SK-N-SH (cell line): ENCODE results near the gene SSB. TPM values are rescaled to one million over a fixed set of nuclear protein-coding genes. Genes with fewer than 3 reads are reported as not detected.
A peak's percentile ranks its signal among the peaks of the same experiment; 100 is the strongest.
"Not testable (repeated sequence)": the region's sequence is repeated elsewhere in the genome, so short reads cannot be mapped to it uniquely, and the experiment has no call there.

Experiments used
- CTCF ChIA-PET: fragments of 300-600, 350-600 bp; formaldehyde crosslinking; extraction: SDS; loops from one replicate; lab custom pipeline; 2021; lab: Yijun Ruan, JAX
- POLR2A ChIA-PET: fragments of 350-600 bp; sonication (Branson Sonifier 250); formaldehyde crosslinking; extraction: SDS; loops from one replicate; lab custom pipeline; 2020; ENCODE audit warnings: antibody characterized with exemption, inconsistent platforms; lab: Yijun Ruan, JAX
- DNase-seq: peaks from one replicate; pipeline ENCODE4 v3.0.0; 2012
- H2AFZ ChIP-seq: fragments of 200-600 bp; sonication (generic); 2 replicates; pipeline ENCODE4 v1.8.1; 2016; ENCODE audit warnings: antibody characterized with exemption, mild to moderate bottlenecking, low read depth
- H3F3A ChIP-seq: fragments of 200-600 bp; sonication (generic); replicated peaks from 2 replicates; pipeline ENCODE3; 2016; ENCODE audit warnings: antibody characterized with exemption, mild to moderate bottlenecking; ENCODE audit not compliant: insufficient read depth
- H3K27ac ChIP-seq, 2 experiments: fragments of 200-500 bp in 1 of 2; fragments of 200-600 bp in 1 of 2; sonication (Bioruptor generic) in 1 of 2; sonication (generic), shearing (Covaris generic) in 1 of 2; 2 replicates each; pipeline versions ENCODE4 v1.5.1 to v1.6.1; 2014 to 2016; ENCODE audit warnings: low read depth in 2 of 2, inconsistent platforms in 1 of 2, low read length in 1 of 2, mild to moderate bottlenecking in 1 of 2, mixed read lengths in 1 of 2
- H3K27me3 ChIP-seq: fragments of 200-600 bp; sonication (generic), shearing (Covaris generic); 2 replicates; pipeline ENCODE4 v1.6.1; 2016; ENCODE audit warnings: mixed run types; ENCODE audit not compliant: insufficient read depth
- H3K36me3 ChIP-seq, 2 experiments: fragments of 200-500 bp in 1 of 2; fragments of 200-600 bp in 1 of 2; sonication (Bioruptor generic) in 1 of 2; sonication (generic) in 1 of 2; replicated peaks in 1 of 2; 2 replicates each; pipeline versions ENCODE3 to v1.5.1; 2014 to 2016; ENCODE audit warnings: low read length in 1 of 2, mild to moderate bottlenecking in 1 of 2; ENCODE audit not compliant: insufficient read depth in 2 of 2, control insufficient read depth in 1 of 2
- H3K4me1 ChIP-seq, 2 experiments: fragments of 200-500 bp in 1 of 2; fragments of 200-600 bp in 1 of 2; sonication (Bioruptor generic) in 1 of 2; sonication (generic), shearing (Covaris generic) in 1 of 2; 2 replicates each; pipeline versions ENCODE4 v1.5.1 to v1.6.1; 2014 to 2016; ENCODE audit warnings: low read depth in 1 of 2, low read length in 1 of 2, mixed run types in 1 of 2; ENCODE audit not compliant: insufficient read depth in 2 of 2, control insufficient read depth in 1 of 2
- H3K4me2 ChIP-seq: fragments of 200-600 bp; sonication (generic), shearing (Covaris generic); 2 replicates; pipeline ENCODE4 v1.6.1; 2017; ENCODE audit warnings: mixed run types
- H3K4me3 ChIP-seq, 2 experiments: fragments of 200-500 bp in 1 of 2; fragments of 200-600 bp in 1 of 2; sonication (Bioruptor generic) in 1 of 2; sonication (generic), shearing (Covaris generic) in 1 of 2; 2 replicates each; pipeline versions ENCODE4 v1.5.1 to v1.8.1; 2014 to 2016; ENCODE audit warnings: low read depth in 2 of 2, inconsistent platforms in 1 of 2, low read length in 1 of 2, mild to moderate bottlenecking in 1 of 2, mixed read lengths in 1 of 2, moderate library complexity in 1 of 2
- H3K79me2 ChIP-seq: fragments of 200-600 bp; sonication (generic); 2 replicates; pipeline ENCODE4 v1.8.1; 2017; ENCODE audit warnings: mild to moderate bottlenecking; ENCODE audit not compliant: insufficient read depth
- H3K9ac ChIP-seq: fragments of 200-600 bp; sonication (generic); 2 replicates; pipeline ENCODE4 v1.6.1; 2017; ENCODE audit warnings: mixed run types
- H3K9me2 ChIP-seq: fragments of 200-600 bp; sonication (generic); 2 replicates; pipeline ENCODE4 v1.6.1; 2017; ENCODE audit warnings: mixed run types
- H3K9me3 ChIP-seq: fragments of 200-600 bp; sonication (generic); 2 replicates; pipeline ENCODE4 v1.6.1; 2017; ENCODE audit warnings: mixed run types, mild to moderate bottlenecking, moderate library complexity
- H4K20me1 ChIP-seq: fragments of 200-600 bp; sonication (generic); 2 replicates; pipeline ENCODE4 v1.6.1; 2017; ENCODE audit warnings: mild to moderate bottlenecking, mixed run types; ENCODE audit not compliant: insufficient read depth
- CHD2 ChIP-seq: fragments of 150-350 bp; IDR thresholded peaks from 2 replicates; pipeline ENCODE4 v1.6.1; 2018; ENCODE audit warnings: low read length; ENCODE audit not compliant: partially characterized antibody
- ELF1 ChIP-seq: IDR thresholded peaks from 2 replicates; pipeline ENCODE4 v1.4.0; 2012
- EZH2phosphoT487 ChIP-seq: fragments of 200-600 bp; sonication (generic); IDR thresholded peaks from 2 replicates; pipeline ENCODE4 v1.6.1; 2017; ENCODE audit warnings: low read depth, mixed run types, mild to moderate bottlenecking, antibody characterized with exemption, moderate library complexity, borderline replicate concordance
- FOXM1 ChIP-seq: IDR thresholded peaks from 2 replicates; pipeline ENCODE4 v1.4.0; 2012; ENCODE audit warnings: low read depth, mild to moderate bottlenecking
- MAX ChIP-seq: IDR thresholded peaks from 2 replicates; pipeline ENCODE4 v1.4.0; 2012; ENCODE audit warnings: low read depth
- MEF2A ChIP-seq: IDR thresholded peaks from 2 replicates; pipeline ENCODE4 v1.4.0; 2012; ENCODE audit warnings: low read depth, borderline replicate concordance
- MXI1 ChIP-seq: IDR thresholded peaks from 2 replicates; pipeline ENCODE4 v1.6.1; 2012; ENCODE audit warnings: mild to moderate bottlenecking, low read depth, low read length, improper control_type of control experiment
- NFIC ChIP-seq: IDR thresholded peaks from 2 replicates; pipeline ENCODE4 v1.4.0; 2012; ENCODE audit warnings: borderline replicate concordance
- NRF1 ChIP-seq: IDR thresholded peaks from 2 replicates; pipeline ENCODE4 v1.6.1; 2012; ENCODE audit warnings: low read depth, mild to moderate bottlenecking, low read length
- PBX3 ChIP-seq: IDR thresholded peaks from 2 replicates; pipeline ENCODE4; 2012
- RAD21 ChIP-seq: IDR thresholded peaks from 2 replicates; pipeline ENCODE4 v1.6.1; 2012; ENCODE audit warnings: mild to moderate bottlenecking, low read length
- RCOR1 ChIP-seq: fragments of 150-350 bp; IDR thresholded peaks from 2 replicates; pipeline ENCODE4 v1.6.1; 2017; ENCODE audit warnings: antibody characterized with exemption, low read length
- RFX5 ChIP-seq: IDR thresholded peaks from 2 replicates; pipeline ENCODE4 v1.6.1; 2012; ENCODE audit warnings: mild to moderate bottlenecking, improper control_type of control experiment, low read length
- RXRA ChIP-seq: IDR thresholded peaks from 2 replicates; pipeline ENCODE4 v1.4.0; 2012; ENCODE audit warnings: low read depth, mild to moderate bottlenecking, borderline replicate concordance
- SIN3A ChIP-seq: IDR thresholded peaks from 2 replicates; pipeline ENCODE4 v1.6.1; 2012; ENCODE audit warnings: low read depth, mild to moderate bottlenecking, low read length, moderate library complexity, borderline replicate concordance
- SMC3 ChIP-seq: IDR thresholded peaks from 2 replicates; pipeline ENCODE4 v1.6.1; 2012; ENCODE audit warnings: low read depth, low read length, improper control_type of control experiment
- TAF1 ChIP-seq: IDR thresholded peaks from 2 replicates; pipeline ENCODE4 v1.6.1; 2012; ENCODE audit warnings: low read depth, mild to moderate bottlenecking, low read length, moderate library complexity, borderline replicate concordance
- TCF12 ChIP-seq: IDR thresholded peaks from 2 replicates; pipeline ENCODE4 v1.4.0; 2012
- TEAD4 ChIP-seq: IDR thresholded peaks from 2 replicates; pipeline ENCODE4 v1.4.0; 2012; ENCODE audit warnings: mild to moderate bottlenecking, borderline replicate concordance; ENCODE audit not compliant: insufficient read depth
- ZBTB33 ChIP-seq: IDR thresholded peaks from 2 replicates; pipeline ENCODE4 v1.4.0; 2012; ENCODE audit warnings: low read depth, borderline replicate concordance
- WGBS: methylation state at CpG from one replicate; pipeline ENCODE4 v1.1.6; 2017; ENCODE audit warnings: low lambda C conversion rate; 5-methylcytosine and 5-hydroxymethylcytosine counted together
- polyA plus RNA-seq, 3 experiments: library from polyadenylated mRNA; depleted of rRNA; stranded (reverse); fragments of >200 nt; gene quantifications; 2 replicates each; pipeline ENCODE4 v1.2.3, GENCODE V29; 2012

SSB gene
- polyA plus RNA-seq, 1 of the 3 experiments (the other 2 are of a cell fraction) = 60.8 TPM

GRCh38 chr2:169819106-169819505 is 20.4 kb downstream of the SSB start:
- Histone ChIP-seq H2AFZ (no peak overlapping the region), H3K4me3 (no peak overlapping the region), H3K36me3 (peaks cover 34 to 47% of the 10 kb centered on the region in 2 experiments), H3K9me2 (no peaks in the 10 kb centered on the region), H3F3A (peaks cover 34% of the 10 kb centered on the region), H4K20me1 (no peaks in the 10 kb centered on the region; the same call in 1 of the 2 replicates), H3K27ac (peak overlapping the region in 1 of 2 experiments; percentile 66; a peak in 2 of 4 replicates), H3K4me2 (no peak overlapping the region; the same call in 1 of the 2 replicates), H3K79me2 (peaks cover 82% of the 10 kb centered on the region), H3K27me3 (no peaks in the 10 kb centered on the region), H3K9ac (peak overlapping the region; percentile 7; the same call in 1 of the 2 replicates), H3K9me3 (peaks cover 7% of the 10 kb centered on the region; the same call in 1 of the 2 replicates), H3K4me1 (peaks cover 11 to 24% of the 10 kb centered on the region in 2 experiments; a peak in 3 of 4 replicates)
- ChIA-PET POLR2A (interaction anchor here (1.6 kb wide), 1 partner anchor 8 kb away, joined by 4 read pairs; the partner anchor contains the start of gene UBR3), CTCF (interaction anchor here (0.8 to 1.0 kb wide), 2 partner anchors 9 to 83 kb away, joined by 3 read pairs; no protein-coding TSS in a partner anchor)
- no peak for DNase-seq
- WGBS = 69% methylated on average over 1 of the region's 1 CpG
- TF ChIP-seq CHD2 (no peak), NFIC (0 out of 2 replicates have a peak, but pooled peaks have one; percentile 14)

- H3K27me3 ChIP-seq, H3K4me2 ChIP-seq, H3K9me3 ChIP-seq, H3K9me2 ChIP-seq, H2AFZ ChIP-seq, DNase-seq, H4K20me1 ChIP-seq, H3K9ac ChIP-seq, CTCF ChIA-PET, H3K4me3 ChIP-seq: not testable (repeated sequence)
- H3K27ac ChIP-seq = peak overlapping the region in 1 of 2 experiments; percentile 66; a peak in 1 of 4 replicates
- peaks cover 31% of the 10 kb centered on the region for H3F3A ChIP-seq
- H3K4me1 ChIP-seq = peaks cover 11 to 24% of the 10 kb centered on the region in 2 experiments; a peak in 3 of 4 replicates
- H3K36me3 ChIP-seq = peaks cover 31 to 44% of the 10 kb centered on the region in 2 experiments
- peaks cover 79% of the 10 kb centered on the region for H3K79me2 ChIP-seq
- WGBS = 83% methylated on average over 7 of the region's 7 CpGs
- POLR2A ChIA-PET = interaction anchor here (0.7 kb wide), 1 partner anchor 348 kb away, joined by 3 read pairs; no protein-coding TSS in a partner anchor
Observed at GRCh38 chr2:169820101-169820500, 21.4 kb downstream of the SSB start.

GRCh38 chr2:169822036-169822435 is 23.4 kb downstream of the SSB start:
- Histone ChIP-seq H3K4me2 (peak overlapping the region; percentile 72), H3K9me2 (no peaks in the 10 kb centered on the region), H4K20me1 (no peaks in the 10 kb centered on the region; the same call in 1 of the 2 replicates), H3K79me2 (peaks cover 71% of the 10 kb centered on the region), H3K27ac (no peak overlapping the region), H3K36me3 (peaks cover 21 to 29% of the 10 kb centered on the region in 2 experiments), H3K4me1 (peaks cover 11 to 24% of the 10 kb centered on the region in 2 experiments; a peak in 3 of 4 replicates), H2AFZ (no peak overlapping the region), H3K27me3 (no peaks in the 10 kb centered on the region), H3K9me3 (peaks cover 2% of the 10 kb centered on the region; the same call in 1 of the 2 replicates), H3K9ac (no peak overlapping the region), H3K4me3 (no peak overlapping the region), H3F3A (peaks cover 22% of the 10 kb centered on the region)
- ChIA-PET POLR2A (no interaction called here), CTCF (interaction anchor here (1.5 kb wide), 1 partner anchor 111 kb away, joined by 3 read pairs; no protein-coding TSS in a partner anchor)
- no peak for DNase-seq
- WGBS = 69% methylated on average over 3 of the region's 3 CpGs
- no peak for TF ChIP-seq NFIC
- TF ChIP-seq ELF1 = no peak
- TF ChIP-seq RFX5 = no peak
- TF ChIP-seq RXRA = no peak
- no peak for TF ChIP-seq PBX3
- TF ChIP-seq EZH2phosphoT487 = no peak
- TF ChIP-seq RCOR1 = no peak
- TF ChIP-seq SIN3A = no peak
- no peak for TF ChIP-seq TCF12
- no peak for TF ChIP-seq TAF1
- TF ChIP-seq RAD21 = no peak
- TF ChIP-seq SMC3 = no peak
- TF ChIP-seq MEF2A = no peak
- no peak for TF ChIP-seq FOXM1
- no peak for TF ChIP-seq TEAD4
- no peak for TF ChIP-seq ZBTB33
- TF ChIP-seq NRF1 = no peak
- TF ChIP-seq MAX = no peak
- no peak for TF ChIP-seq MXI1
